Brain microvascular endothelial cell (primary cell): Measurements from ENCODE around the gene OR4E1.
"Not testable (repeated sequence)": the region's sequence is repeated elsewhere in the genome, so short reads cannot be mapped to it uniquely, and the experiment has no call there.

ENCODE experiments used
- DNase-seq: peaks from one replicate; pipeline ENCODE4 v3.0.0-alpha.2; 2020
- H3K27ac ChIP-seq: fragments of 250-450 bp; sonication (Bioruptor Pico); 2 replicates; pipeline ENCODE4 v1.5.1; 2020; ENCODE audit warnings: mild to moderate bottlenecking, moderate library complexity
- H3K27me3 ChIP-seq: fragments of 250-450 bp; sonication (Bioruptor Pico); replicated peaks from 2 replicates; pipeline ENCODE4 v1.5.1; 2020; ENCODE audit warnings: mild to moderate bottlenecking
- H3K36me3 ChIP-seq: fragments of 250-450 bp; sonication (Bioruptor Pico); replicated peaks from 2 replicates; pipeline ENCODE4 v1.5.1; 2020; ENCODE audit warnings: mild to moderate bottlenecking
- H3K4me3 ChIP-seq: 2 replicates; pipeline ENCODE4 v1.5.1; 2011; ENCODE audit warnings: low read depth, mild to moderate bottlenecking, control low read depth, low read length, moderate library complexity
- in situ Hi-C: cut with HindIII; loops from 2 replicates; pipeline ENCODE4 v1.10.0; 2017; ENCODE audit warnings: low sequenced_read_pairs, low pct_ligation_motif_present
- TF ChIP-seq, protein P1 (sequence below): IDR thresholded peaks from 2 replicates; pipeline ENCODE4 v1.5.1; 2011; ENCODE audit warnings: low read depth, mild to moderate bottlenecking, moderate library complexity, low read length, control low read depth, inconsistent platforms; ENCODE audit errors: missing control alignments

OR4E1 gene

DNA sequence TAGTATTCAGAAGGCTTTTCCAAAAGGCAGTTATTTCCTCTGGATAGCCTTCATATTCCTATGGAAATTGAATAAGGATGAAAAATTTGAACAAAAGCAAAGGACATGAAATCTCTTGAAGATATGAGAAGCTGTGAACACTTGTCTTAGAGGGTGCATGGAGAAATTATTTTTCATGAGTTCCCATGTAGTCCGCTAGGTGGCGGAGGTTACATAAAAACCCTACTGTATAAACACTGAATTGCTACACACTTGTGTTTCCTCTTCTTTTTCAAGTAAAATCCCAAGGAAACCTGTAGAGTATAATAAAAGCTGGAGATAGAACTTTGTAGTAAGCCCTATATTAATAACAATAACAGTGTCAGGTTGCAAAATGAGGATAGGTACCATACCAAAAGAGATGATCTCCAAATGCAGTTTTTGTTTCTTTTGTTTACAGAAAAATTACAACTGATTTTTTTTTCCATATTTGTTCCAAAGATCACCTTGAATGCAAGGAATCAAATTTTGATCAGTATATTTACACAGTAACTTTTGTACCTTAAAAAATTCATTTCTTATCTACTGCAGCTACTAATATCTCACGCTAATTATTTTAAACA is 37.8 kb upstream of the OR4E1 start:
- Histone ChIP-seq H3K36me3 (no peaks in the 10 kb centered on the region), H3K27me3 (no peaks in the 10 kb centered on the region), H3K27ac (no peak overlapping the region), H3K4me3 (no peak overlapping the region)
- TF ChIP-seq, protein P1, sequence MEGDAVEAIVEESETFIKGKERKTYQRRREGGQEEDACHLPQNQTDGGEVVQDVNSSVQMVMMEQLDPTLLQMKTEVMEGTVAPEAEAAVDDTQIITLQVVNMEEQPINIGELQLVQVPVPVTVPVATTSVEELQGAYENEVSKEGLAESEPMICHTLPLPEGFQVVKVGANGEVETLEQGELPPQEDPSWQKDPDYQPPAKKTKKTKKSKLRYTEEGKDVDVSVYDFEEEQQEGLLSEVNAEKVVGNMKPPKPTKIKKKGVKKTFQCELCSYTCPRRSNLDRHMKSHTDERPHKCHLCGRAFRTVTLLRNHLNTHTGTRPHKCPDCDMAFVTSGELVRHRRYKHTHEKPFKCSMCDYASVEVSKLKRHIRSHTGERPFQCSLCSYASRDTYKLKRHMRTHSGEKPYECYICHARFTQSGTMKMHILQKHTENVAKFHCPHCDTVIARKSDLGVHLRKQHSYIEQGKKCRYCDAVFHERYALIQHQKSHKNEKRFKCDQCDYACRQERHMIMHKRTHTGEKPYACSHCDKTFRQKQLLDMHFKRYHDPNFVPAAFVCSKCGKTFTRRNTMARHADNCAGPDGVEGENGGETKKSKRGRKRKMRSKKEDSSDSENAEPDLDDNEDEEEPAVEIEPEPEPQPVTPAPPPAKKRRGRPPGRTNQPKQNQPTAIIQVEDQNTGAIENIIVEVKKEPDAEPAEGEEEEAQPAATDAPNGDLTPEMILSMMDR: peak; percentile 67
- DNase-seq: peak; percentile 59
- in situ Hi-C loops: no loop called here

DNA sequence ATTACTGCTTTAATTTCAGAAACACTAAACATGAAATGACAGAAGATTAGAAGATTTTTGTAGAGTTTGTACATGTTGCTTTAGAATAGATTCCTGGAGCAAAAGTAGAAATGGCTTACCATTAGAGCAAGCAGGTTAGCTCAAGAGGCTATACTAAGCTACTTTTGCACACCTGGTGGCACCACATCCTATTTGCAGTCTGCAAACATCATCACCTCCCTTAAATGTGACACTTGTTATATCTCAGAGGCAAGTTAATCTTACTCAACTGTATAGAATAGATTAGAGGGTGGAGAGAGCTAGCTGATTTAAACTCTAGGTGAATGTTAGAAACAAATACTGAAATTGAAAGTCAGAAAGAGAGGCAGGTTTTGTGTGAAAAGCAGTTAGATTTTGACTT is 30.7 kb upstream of the OR4E1 start:
- Histone ChIP-seq H3K27me3 (no peaks in the 10 kb centered on the region), H3K36me3 (no peaks in the 10 kb centered on the region), H3K27ac (no peak overlapping the region), H3K4me3 (no peak overlapping the region)
- TF ChIP-seq, protein P1: no peak
- in situ Hi-C loops: no loop called here
- DNase-seq: no peak

DNA sequence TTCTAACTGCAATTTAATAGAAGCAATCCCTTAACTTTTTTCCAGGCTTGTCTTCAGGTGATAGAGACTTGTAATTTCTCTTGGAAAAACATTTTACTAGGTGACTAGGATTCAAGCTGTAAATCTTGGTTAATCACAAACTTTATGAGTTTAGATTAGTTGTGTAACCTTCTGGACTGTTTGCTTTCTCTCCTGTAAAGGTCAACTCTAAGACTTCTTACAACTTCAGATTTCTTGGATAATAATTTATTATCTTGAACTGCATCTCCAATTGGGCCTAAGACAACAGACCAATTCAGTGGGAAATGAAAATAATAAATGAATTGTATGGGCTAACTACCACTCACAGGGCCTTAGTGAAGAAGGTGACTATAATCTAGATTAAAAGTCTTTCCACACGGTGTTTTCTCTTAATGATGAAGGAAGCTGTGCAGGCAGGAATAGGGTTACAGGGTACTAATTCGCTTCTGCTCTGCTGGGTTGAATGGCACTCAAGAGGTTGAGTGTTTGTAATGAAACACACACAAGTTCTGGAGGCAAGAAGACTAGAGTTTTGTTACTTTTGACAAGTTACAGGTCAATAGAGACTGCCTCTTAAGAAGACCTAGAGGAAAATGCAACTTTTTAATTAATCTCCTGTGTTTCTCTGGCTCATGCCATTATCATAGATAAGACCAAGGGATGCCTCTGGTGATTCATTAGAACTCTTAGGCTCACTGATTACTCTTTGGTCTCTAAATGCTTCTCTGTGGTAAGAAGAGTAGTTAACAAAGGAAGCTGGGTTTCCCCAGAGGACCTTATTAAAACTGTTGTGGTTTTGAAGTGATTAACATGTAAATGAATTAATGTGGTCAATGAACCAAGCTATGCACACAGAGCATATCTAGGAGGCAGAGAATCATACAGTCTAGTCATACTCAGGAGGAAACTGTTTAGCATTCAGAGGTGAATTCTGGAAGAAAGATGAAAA is 30.0 kb upstream of the OR4E1 start:
- H3K27me3 ChIP-seq: no peaks in the 10 kb centered on the region
- no peak overlapping the region for H3K27ac ChIP-seq
- in situ Hi-C loops: no loop called here
- DNase-seq: no peak
- TF ChIP-seq, protein P1: no peak
- no peak overlapping the region for H3K4me3 ChIP-seq
- no peaks in the 10 kb centered on the region for H3K36me3 ChIP-seq

DNA sequence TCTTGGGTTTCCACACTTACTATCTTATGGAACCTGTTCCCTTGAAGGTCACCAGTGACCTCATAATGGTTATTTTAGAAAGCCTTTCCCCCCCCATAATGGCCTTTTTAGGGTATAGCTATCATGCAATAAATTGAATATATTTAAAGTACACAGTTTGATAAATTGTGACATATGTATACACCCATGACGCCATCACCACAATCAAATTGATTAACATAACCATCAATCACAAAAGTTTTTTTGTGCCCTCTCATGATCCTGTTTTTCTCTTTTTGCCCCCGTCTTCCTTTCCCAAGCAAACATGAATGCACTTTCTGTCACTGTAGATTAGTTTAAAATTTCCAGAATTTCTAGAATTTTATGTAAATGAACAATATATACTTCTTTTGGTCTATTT is 28.7 kb upstream of the OR4E1 start:
- H3K27me3 ChIP-seq: no peaks in the 10 kb centered on the region
- no peak overlapping the region for H3K4me3 ChIP-seq
- H3K36me3 ChIP-seq: no peaks in the 10 kb centered on the region
- DNase-seq: no peak
- in situ Hi-C loops: no loop called here
- no peak overlapping the region for H3K27ac ChIP-seq
- TF ChIP-seq, protein P1: no peak

DNA sequence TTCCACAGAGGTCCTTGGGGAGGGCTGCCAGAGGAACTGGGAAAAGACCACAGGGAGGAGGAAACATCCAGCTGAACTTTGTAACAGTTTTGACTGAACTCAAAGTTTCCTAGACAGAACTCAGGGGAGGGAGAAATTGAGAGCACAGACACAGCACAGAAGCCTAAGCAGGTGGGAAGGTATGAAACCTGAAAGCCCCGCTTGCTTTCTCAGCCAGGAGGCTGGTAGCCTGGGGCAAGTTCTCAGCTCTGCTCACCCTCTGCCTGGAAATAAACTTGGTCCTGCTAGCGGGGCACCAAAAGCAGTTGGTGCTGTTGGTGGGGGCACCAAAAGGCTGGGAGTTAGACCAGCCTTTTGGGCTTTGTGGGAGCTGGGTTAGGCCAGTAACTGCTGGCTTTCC is 25.9 kb upstream of the OR4E1 start:
- no peaks in the 10 kb centered on the region for H3K27me3 ChIP-seq
- H3K4me3 ChIP-seq: no peak overlapping the region
- in situ Hi-C loops: no loop called here
- H3K36me3 ChIP-seq: no peaks in the 10 kb centered on the region
- TF ChIP-seq, protein P1: no peak
- no peak overlapping the region for H3K27ac ChIP-seq
- no peak for DNase-seq

DNA sequence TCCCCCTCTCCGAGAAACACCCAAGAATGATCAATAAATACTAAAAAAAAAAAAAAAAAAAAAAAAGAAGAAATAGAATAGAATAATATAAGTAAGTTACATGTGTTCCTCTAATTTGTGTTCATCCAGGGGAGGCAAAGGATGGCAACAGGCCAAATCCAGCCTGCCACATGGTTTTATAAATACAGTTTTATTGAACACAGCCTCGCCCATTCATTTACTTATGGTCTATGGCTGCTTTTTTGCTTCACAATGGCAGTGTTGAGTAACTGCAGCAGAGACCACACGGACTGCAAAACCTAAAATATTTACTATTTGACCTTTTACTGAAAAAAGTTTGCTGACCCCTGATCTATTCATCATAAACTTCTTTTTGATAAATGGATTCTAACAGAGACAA is 24.9 kb upstream of the OR4E1 start:
- H3K4me3 ChIP-seq, DNase-seq, H3K27ac ChIP-seq, H3K36me3 ChIP-seq, in situ Hi-C loops, H3K27me3 ChIP-seq: not testable (repeated sequence)

DNA sequence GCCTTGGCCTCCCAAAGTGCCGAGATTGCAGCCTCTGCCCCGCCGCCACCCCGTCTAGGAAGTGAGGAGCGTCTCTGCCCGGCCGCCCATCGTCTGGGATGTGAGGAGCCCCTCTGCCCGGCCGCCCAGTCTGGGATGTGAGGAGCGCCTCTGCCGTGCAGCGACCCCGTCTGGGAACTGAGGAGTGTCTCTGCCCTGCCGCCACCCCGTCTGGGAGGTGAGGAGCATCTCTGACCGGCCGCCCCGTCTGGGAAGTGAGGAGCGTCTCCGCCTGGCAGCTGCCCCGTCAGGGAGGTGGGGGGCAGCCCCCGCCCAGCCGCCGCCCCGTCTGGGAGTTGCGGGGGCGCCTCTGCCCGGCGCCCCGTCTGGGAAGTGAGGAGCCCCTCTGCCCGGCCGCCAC is 24.0 kb upstream of the OR4E1 start:
- DNase-seq, H3K4me3 ChIP-seq, in situ Hi-C loops, H3K27ac ChIP-seq, H3K36me3 ChIP-seq, H3K27me3 ChIP-seq: not testable (repeated sequence)
